ENCODE data around the gene ENPP3.

ENPP3 gene

DNA sequence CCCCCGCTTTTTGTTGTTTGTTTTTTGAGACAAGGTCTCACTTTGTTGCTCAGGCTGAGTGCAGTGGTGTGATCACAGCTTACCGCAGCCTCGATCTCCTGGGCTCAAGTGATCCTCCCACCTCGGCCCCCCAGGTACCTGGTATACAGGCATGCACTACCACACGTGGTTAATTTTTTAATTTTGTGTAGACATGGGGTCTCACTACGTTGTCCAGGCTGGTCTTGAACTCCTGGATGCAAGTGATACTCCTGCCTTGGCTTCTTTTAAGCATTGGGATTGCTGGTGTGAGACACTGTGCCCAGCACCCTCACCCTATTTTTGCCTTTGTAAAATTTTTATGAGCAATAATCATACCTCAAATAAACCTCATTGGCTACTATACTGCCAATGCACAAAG, 5.5 kb downstream of the ENPP3 start:
- no peak for DNase-seq (ENCODE audit: insufficient read length, low spot score)
- FAIRE-seq: no peak

DNA sequence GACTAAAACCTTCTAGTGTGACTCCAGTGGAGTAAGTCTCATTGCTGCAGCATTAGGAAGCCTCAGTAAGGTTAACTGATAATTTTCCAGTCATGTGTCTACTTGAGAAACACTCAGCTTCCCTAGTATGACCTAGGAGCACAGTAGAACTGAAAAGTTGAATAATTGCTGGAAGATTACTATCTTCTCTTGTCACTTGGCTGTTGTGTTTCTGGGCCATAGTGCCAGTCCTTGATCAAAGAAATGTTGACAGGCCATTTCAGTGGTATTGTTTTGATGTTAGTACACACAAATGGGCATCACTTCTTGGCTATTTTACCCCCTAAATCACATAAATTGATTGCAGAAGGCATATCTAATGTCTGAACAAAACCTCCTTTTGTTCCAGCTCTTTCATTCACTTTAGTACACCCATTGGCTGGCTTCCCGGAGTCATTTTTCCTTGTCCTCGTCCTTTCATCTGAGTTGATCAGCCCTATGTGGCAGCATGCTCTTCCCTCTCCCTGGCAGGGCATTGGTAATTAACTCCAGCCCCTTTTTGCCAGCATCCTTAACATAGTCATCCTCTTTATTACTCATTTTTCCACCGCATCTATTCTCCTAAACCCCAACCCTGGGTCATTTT, 6.0 kb downstream of the ENPP3 start:
- FAIRE-seq (no peak), DNase-seq (ENCODE audit: insufficient read length, low spot score) (no peak)

DNA sequence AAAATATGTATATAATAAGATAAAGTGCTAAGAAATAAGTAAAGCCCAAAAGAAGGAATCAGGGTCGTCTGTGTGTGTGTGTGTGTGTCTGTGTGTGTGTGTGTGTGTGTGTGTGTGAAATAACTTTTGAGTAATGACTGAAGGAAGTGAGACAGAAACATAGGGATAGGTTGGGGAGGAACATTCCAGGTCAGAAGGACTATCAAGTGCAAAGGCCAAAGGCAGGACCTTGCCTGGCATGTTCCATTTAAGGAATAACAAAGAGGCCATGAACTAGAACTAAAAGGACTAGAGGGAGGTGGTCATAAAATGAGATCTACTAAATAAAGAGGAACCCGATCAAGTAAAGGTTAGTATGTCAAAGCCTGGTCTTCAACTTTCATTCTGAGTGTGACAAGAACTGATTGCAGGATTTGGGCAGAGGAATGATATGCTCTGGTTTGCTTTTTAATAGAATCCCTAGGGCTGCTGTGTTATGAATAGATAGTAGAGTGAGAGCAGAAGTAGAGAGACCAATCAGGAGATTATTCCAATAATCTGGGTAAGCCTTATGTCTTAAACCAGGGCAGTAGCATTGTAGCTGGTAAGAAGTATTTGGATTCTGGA, 6.9 kb downstream of the ENPP3 start:
- no peak for FAIRE-seq
- DNase-seq (ENCODE audit: insufficient read length, low spot score): no peak

DNA sequence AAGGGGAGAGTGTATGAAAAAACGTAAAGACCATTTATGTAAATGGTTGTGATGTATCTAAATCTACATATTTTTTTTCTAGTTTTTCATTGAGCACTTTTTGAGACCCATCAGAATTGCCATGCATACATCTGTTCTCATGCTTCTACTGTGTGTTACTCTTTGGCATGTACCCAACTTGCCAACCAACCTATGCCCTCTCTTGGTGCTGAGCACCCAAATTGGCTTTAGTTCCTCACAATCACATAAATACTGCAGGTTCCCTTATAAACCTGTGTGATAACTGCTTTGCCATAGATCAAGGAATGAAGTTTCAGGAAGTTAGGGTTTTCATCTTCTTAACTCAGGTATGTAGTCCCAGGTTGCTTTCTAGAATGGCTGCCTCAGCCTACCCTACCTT, 7.8 kb downstream of the ENPP3 start:
- no peak for DNase-seq (ENCODE audit: insufficient read length, low spot score)
- FAIRE-seq: no peak

DNA sequence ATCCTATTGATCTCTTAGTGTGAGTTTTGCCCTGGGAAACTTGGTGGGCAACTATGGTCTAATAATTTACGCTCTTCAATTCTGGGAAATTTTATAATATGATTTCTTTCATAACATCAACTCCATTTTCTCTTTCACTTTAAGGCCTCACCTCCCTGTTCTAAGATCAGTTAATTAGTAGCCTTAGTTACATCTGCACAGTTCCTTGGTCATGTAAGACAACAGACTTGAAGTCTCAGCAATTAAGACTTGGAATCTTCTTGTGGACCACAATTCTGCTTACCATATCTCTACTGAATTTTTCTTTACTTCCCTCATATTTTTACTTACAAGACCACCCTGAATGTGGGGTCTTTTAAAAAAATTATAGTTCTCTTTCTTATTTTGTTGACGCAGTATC, 8.7 kb downstream of the ENPP3 start:
- no peak for FAIRE-seq

DNA sequence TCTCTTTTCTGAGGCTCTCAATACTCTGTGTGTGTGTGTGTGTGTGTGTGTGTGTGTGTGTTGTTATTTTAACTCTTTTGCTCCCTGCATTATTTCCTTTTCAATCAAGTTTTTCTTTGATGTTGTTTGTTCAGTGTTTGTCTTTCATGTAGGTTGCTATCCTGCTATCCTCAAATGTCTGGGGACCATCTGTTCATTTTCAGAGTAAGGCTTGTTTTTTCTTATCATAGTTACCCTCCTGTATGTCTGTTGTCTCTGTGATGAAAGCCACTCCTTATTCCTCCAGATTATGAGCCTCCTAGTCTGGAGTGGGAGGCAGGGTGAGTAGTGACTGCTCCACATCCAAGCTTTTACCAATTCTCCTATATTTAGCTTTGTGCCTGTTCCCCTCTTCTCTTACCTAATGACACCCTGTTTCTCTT, 9.2 kb downstream of the ENPP3 start:
- DNase-seq (ENCODE audit: insufficient read length, low spot score) (no peak), FAIRE-seq (no peak)

More for the DNA sequence above, 8.7 kb downstream of the ENPP3 start:
- DNase-seq (ENCODE audit: insufficient read length, low spot score): no peak

DNA sequence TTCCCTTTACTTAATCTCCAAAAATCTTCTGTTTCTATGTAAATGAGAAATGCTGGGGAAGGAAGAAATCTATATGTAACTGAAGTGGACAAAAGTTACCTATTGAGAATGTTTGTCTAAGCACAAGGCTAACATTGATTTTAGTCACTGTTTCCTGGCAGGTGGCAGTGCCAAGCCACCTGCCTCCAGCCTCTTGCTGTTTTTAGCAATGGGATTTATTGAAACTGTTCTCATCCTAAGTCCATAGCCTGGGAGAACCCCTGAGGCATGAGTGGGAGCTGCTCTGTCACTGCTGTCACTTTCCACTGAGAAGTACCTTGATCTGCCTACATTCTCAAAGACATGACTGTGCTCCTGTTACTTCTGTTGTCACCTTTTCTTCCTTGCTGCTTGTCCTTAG, 14.7 kb downstream of the ENPP3 start:
- no peak for DNase-seq (ENCODE audit: insufficient read length, low spot score)
- FAIRE-seq: no peak

DNA sequence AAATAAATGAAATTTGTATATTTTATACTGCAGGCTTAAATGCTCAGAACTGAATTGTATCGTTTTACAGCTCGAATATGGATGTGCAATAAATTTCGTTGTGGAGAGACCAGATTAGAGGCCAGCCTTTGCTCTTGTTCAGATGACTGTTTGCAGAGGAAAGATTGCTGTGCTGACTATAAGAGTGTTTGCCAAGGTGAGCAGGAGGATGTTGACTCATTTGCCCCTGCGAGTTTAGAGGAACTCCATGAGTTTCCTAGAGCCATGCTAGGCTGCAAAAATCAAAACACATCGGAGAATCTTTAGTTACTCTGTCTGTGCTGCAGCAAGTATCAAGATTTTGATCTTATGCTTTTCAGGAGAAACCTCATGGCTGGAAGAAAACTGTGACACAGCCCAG, 15.4 kb downstream of the ENPP3 start:
- DNase-seq (ENCODE audit: insufficient read length, low spot score) (no peak), FAIRE-seq (no peak)

DNA sequence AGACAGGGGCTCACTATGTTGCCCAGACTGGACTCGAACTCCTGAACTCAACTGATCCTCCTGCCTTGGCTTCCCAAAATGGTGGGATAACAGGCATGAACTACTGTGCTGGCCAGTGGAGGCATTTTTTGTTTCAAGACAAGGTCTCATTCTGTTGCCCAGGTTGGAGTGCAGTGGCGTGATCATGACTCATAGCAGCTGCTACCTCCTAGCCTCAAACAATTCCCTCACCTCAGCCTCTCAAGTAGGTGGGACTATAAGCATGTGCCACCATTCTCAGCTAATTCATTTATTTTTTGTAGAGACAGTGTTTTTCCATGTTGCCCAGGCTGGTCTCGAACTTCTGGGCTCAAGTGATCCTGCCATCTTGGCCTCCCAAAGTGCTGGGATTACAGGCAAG, 17.2 kb downstream of the ENPP3 start:
- no peak for FAIRE-seq
- DNase-seq (ENCODE audit: insufficient read length, low spot score): no peak

DNA sequence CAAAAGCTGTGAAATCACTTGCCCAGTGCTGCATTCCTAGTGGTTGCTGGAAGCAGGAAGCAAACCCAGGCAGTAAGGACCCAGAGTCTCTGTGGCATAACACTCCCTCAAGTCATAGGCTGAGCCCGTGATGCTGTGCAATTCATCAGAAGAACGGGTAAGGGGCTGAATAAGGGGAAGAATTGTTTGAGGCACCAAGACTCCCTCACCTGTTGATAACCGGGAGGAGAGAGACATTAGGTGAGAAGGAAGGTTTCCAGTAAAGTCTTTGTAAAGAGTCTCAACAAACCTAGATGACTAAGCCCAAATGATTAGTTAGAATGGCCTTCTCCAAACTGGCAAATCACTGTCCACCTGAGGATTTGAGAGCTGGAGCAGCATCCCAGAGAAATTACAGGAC, 18.3 kb downstream of the ENPP3 start:
- FAIRE-seq (no peak), DNase-seq (ENCODE audit: insufficient read length, low spot score) (no peak)

DNA sequence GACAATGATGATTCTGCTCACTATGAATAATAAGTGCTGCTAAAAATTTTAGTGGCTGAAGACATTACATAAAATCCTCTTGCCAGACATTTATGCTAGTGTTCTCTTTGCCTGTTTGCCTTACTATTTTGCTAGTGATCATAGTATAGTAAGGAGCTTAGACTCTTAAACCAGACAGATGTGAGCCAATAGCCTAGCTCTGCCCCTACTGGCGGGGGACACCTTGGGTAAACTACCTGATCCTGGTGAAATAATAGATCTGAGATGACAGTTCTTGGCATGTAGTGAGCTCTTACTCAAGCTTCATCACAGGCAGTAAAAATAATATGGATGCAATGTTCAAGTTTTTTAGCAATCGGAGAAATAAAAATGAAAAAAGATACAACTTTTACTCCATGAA, 18.8 kb downstream of the ENPP3 start:
- DNase-seq (ENCODE audit: insufficient read length, low spot score) (no peak), FAIRE-seq (no peak)

DNA sequence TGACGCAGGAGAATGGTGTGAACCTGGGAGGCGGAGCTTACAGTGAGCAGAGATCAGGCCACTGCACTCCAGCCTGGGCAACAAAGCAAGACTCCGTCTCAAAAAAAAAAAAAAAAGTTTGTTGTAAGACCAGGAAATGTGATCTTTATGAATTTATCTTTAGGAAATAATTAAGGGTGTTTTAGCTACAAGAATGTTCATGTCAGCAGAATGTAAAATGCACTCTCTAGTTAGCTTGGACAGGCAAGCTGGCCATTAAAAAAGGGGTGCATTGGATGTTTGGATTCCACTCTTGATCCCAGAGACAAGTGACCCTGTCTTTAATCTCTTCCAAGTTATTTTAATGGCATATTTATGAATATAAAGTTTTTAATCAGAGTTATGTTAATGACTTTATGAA, 19.6 kb downstream of the ENPP3 start:
- DNase-seq (ENCODE audit: insufficient read length, low spot score): no peak
- FAIRE-seq: no peak

DNA sequence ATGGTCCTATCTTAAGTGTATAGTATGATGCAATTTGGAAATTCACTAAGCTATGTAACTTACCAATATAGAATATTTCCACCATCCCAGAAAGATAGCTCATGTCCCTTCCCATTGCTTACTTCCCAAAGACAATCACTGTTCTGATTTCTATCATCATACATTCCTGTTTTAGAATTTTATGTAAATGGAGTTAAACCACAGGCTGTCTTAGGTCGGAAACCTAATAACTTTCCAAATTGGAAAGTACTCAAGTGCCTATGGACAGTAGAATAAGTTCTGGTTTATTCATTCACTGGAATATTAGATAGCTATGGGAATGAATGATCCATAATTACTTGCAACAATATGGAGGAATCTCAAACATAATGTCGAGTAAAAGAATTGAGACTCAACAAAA, 20.1 kb downstream of the ENPP3 start:
- FAIRE-seq: no peak
- DNase-seq (ENCODE audit: insufficient read length, low spot score): no peak

DNA sequence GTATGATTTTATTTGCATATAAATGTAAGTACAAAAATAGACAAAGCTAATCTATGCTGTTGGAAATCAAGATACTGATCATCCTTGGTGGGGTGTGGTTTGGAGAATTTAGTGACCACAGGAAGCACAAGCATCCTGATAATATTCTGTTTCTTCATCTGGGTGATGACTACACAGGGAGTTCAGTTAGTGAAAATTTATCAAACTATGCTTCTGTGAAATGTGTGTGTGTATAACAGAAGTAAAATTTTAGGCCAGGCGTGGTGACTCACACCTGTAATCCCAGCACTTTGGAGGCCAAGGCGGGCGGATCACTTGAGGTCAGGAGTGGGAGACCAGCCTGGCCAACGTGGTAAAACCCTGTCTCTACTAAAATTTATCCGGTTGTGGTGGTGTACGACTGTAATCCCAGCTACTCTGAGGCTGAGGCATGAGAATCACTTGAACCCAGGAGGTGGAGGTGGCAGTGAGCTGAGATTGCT, 20.6 kb downstream of the ENPP3 start:
- DNase-seq (ENCODE audit: insufficient read length, low spot score) (no peak), FAIRE-seq (no peak)

DNA sequence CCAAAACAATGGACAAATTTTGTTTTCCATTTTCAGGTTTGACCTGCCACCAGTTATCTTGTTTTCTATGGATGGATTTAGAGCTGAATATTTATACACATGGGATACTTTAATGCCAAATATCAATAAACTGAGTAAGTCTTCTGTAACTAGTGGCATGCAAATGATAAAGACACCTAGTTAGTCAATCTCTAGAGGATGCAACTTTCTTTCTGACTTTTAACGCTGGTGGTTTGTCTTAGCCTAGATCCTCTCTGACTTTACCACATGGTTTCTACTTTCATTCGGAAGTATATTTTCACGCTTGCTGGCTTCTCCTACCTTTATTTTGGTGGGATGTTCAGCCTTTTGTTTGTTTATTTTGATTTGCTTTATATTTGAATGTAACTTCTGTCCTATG, 21.2 kb downstream of the ENPP3 start:
- DNase-seq (ENCODE audit: insufficient read length, low spot score) (no peak), FAIRE-seq (no peak)

DNA sequence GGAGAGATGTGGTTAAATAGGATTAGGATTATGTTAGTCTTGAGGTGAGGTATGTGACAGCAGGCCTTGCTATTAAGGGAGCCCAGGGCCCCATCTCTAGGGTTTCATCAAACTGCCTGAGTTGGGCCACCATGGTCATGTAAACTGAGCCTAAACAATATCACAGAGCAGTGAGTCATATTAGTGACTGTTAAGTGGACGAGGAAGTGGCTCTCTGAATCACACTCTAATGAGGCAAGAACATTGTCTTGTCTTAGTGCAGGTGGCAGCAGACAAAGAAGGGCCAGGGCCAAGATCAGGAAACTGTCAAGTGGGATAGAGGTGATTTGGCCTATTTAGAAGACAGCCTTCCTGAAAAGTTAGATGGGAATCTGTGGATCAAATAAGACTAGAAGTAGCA, 23.1 kb downstream of the ENPP3 start:
- FAIRE-seq (no peak), DNase-seq (ENCODE audit: insufficient read length, low spot score) (no peak)

DNA sequence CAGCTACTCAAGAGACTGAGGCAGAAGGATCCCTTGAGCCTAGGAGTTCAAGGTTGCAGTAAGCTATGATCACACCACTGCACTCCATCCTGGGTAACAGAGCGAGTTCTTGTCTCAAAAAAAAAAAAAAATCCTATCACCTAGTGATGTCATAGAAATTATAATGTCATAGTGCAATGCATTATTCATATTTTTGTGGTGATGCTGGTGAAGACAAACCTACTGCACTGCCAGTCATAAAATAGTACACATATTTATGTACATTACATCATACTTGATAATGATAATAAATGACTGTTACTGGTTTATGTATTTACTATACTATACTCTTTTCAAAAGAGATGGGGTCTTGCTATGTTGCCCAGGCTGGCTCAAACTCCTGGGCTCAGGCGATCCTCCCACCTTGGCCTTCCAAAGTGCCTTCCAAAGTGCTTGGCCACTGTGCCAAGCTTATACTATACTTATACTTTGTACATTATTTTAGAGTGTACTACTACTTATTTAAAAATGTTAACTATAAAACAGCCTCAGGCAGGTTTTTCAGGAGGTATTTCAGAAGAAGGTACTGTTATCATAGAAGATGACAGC, 26.6 kb downstream of the ENPP3 start:
- DNase-seq (ENCODE audit: insufficient read length, low spot score) (no peak), FAIRE-seq (no peak)

DNA sequence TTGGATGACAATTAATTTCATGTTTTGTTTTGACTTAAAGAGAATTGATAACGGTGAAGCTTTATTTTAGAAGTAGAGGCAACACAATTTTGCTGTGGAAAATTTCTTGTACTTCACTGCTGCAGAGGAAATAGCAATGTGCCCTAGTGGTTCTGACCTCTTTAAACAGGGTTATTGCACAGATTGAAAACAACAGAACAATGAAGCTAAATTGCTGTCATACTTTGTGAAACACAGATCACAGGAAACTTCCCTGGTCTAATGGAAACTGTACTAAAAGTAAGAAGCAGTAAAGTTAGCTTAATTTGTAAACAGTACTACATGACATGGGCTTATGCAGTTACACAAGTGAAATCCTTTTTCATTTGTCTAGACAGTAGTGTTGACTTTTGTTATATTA, 32.8 kb downstream of the ENPP3 start:
- DNase-seq (ENCODE audit: insufficient read length, low spot score) (no peak), FAIRE-seq (no peak)

DNA sequence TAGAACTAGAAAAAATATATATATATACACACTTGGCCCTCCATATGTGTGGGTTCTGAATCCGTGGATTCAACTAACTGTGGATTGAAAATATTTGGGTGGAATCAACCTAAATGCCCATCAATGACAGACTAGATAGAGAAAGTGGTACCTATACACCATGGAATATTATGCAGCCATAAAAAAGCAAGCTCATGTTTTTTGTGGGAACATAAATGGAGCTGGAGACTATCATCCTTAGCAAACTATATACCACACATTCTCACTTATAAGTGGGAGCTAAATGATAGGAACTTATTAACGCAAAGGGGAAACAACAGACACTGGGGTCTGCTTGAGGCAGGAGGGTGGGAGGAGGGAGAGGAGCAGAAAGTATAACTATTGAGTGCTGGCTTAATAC, 36.1 kb downstream of the ENPP3 start:
- no peak for DNase-seq (ENCODE audit: insufficient read length, low spot score)
- no peak for FAIRE-seq

DNA sequence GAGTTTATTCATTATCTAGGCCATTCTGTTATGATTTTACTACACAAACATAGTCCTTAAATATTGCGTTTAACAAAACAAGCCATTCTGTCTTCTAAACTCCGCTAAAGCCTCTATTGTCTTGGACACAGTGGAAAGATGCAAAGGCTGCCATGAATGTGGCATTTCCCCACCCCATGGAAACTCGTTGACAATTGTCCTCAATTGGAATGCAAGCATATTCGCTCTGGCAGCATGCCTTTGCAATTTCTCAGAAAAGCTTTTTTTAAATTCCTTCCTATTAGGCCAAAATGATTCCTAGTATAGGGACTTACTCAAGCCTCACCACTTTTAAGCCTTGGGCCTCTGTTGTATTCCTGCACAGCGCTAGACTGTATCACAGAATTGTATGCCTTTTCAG, 41.3 kb downstream of the ENPP3 start:
- no peak for FAIRE-seq
- no peak for DNase-seq (ENCODE audit: insufficient read length, low spot score)

DNA sequence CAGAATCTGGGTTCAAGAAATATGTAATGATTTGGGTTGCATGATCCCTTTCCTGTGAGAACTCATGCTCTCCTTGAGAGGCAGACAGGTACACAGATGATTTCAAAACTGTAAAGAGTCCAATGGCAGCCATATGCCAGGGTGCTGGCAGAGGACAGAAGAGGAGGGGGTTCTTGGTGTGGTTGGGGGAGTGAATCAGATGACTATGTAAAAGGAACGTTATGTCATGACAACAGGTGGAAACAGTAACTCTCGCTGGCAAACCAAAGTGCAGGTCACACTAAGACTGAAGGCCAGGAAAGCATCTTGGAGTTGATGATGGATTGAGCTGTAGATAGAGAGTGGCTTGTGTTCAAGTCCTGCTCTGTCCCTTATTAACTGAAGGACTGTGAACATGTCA, 43.8 kb downstream of the ENPP3 start:
- DNase-seq (ENCODE audit: insufficient read length, low spot score) (no peak), FAIRE-seq (no peak)

DNA sequence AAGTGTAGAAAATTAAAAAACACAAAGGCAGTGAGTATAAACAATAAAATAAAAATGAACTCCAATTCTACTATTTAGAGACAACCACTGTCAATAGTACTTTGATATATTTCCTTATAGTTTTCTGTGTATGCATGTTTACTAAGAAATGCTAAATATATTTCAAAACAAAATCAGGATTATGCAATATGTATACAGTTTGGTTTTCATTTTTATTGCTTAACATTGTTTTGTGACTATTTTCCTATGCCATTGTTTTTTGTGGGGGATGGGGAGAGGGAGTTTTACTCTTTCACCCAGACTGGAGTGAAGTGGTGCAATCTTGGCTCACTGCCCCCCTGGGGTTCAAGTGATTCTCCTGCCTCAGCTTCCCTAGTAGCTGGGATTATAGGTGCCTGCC, 44.5 kb downstream of the ENPP3 start:
- FAIRE-seq (no peak), DNase-seq (ENCODE audit: insufficient read length, low spot score) (no peak)

DNA sequence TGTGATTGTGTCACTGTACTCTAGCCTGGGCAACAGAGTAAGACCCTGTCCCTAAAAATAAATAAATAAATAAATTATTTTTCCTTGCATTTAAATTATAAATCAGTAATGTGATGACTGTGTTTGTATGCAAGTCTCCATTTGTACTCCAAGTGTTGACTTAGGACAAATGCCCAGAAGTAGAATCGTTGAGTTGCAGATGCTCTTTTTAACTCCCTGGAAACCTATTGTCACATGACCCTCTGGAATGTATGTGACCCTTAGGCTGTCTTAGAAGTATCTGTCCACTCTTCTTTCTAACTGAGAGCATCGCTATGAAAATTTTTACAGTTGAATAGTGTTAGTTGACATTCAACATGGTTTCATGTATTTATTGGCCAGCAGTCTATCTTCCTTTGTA, 45.3 kb downstream of the ENPP3 start:
- FAIRE-seq (peak; percentile 53), DNase-seq (ENCODE audit: insufficient read length, low spot score) (no peak)

Measured in GM19239 (cell line).